ENCODE measurements around the gene CD69.

The CD69 gene

DNA sequence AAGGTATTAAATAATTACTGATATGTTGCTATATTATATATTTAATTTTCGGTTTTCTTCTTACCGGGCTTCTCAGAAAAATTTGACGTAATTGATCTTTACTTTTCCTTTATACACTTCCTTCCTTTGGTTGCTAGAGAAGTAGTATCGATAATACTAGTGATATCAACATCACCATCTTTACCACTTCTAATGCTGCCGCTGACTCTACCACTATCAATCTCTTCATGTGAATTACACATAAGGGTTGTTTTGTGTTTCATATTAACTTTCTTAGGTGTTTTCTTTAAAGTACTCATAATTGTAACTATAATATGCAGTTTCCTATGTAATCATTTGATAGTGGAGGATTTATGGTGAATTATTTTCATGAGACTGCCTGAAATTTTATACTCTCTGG lies 35.6 kb upstream of the CD69 start:
- Histone ChIP-seq H4K20me1 (ENCODE audit: low read depth, low read length) (no peaks in the 10 kb centered on the region), H3K9me3 (ENCODE audit: insufficient read depth, low read length) (no peaks in the 10 kb centered on the region), H3K36me3 (ENCODE audit: low read length) (no peaks in the 10 kb centered on the region), H3F3A (ENCODE audit: insufficient read depth) (no peaks in the 10 kb centered on the region), H3K27ac (ENCODE audit: low read depth, low read length) (no peak overlapping the region), H3K79me2 (ENCODE audit: insufficient read depth, low read length) (no peaks in the 10 kb centered on the region), H3K4me3 (ENCODE audit: insufficient read depth, low read length, poor library complexity, severe bottlenecking) (no peak overlapping the region), H3K27me3 (ENCODE audit: low read length) (no peaks in the 10 kb centered on the region), H2AFZ (ENCODE audit: low read depth, low read length, severe bottlenecking) (no peak overlapping the region), H3K9me2 (replicated peaks; ENCODE audit: insufficient read depth, low read length) (no peaks in the 10 kb centered on the region), H3K9ac (ENCODE audit: low read length) (no peak overlapping the region), H3K4me2 (ENCODE audit: low read depth, low read length, poor library complexity, severe bottlenecking) (no peak overlapping the region)
- no peak for TF ChIP-seq EZH2phosphoT487 (conservative IDR thresholded peaks at IDR 0.05; ENCODE audit: low read length)
- TF ChIP-seq, protein P1, sequence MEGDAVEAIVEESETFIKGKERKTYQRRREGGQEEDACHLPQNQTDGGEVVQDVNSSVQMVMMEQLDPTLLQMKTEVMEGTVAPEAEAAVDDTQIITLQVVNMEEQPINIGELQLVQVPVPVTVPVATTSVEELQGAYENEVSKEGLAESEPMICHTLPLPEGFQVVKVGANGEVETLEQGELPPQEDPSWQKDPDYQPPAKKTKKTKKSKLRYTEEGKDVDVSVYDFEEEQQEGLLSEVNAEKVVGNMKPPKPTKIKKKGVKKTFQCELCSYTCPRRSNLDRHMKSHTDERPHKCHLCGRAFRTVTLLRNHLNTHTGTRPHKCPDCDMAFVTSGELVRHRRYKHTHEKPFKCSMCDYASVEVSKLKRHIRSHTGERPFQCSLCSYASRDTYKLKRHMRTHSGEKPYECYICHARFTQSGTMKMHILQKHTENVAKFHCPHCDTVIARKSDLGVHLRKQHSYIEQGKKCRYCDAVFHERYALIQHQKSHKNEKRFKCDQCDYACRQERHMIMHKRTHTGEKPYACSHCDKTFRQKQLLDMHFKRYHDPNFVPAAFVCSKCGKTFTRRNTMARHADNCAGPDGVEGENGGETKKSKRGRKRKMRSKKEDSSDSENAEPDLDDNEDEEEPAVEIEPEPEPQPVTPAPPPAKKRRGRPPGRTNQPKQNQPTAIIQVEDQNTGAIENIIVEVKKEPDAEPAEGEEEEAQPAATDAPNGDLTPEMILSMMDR (IDR thresholded peaks at IDR 0.05; ENCODE audit: insufficient read depth, low read length, poor library complexity, severe bottlenecking): no peak

DNA sequence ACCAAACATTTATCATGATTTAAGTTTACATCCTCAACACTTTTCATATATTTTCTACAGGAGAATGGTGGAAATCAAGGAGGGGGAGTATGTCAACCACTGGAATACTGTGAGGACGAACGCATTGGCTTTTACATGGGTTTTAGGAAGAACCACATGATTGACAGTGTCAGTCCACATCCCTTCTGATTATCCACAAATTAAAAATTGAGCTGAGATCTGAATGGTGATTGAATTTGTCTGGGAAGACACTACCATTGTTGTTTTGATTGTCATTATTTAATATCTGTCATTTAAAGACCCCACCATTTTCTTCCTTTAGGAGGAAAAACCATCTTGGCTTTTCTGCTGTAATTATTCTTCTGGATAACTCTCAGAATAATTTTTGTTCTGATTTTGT lies 35.2 kb upstream of the CD69 start:
- H2AFZ ChIP-seq (ENCODE audit: low read depth, low read length, severe bottlenecking): no peak overlapping the region
- H3K9ac ChIP-seq (ENCODE audit: low read length): no peak overlapping the region
- H3K4me2 ChIP-seq (ENCODE audit: low read depth, low read length, poor library complexity, severe bottlenecking): no peak overlapping the region
- no peak overlapping the region for H3K4me3 ChIP-seq (ENCODE audit: insufficient read depth, low read length, poor library complexity, severe bottlenecking)
- no peaks in the 10 kb centered on the region for H3K9me3 ChIP-seq (ENCODE audit: insufficient read depth, low read length)
- no peaks in the 10 kb centered on the region for H3K79me2 ChIP-seq (ENCODE audit: insufficient read depth, low read length)
- H3K36me3 ChIP-seq (ENCODE audit: low read length): no peaks in the 10 kb centered on the region
- no peaks in the 10 kb centered on the region for H4K20me1 ChIP-seq (ENCODE audit: low read depth, low read length)
- H3K9me2 ChIP-seq (replicated peaks; ENCODE audit: insufficient read depth, low read length): no peaks in the 10 kb centered on the region
- H3K27ac ChIP-seq (ENCODE audit: low read depth, low read length): no peak overlapping the region
- TF ChIP-seq, protein P1 (IDR thresholded peaks at IDR 0.05; ENCODE audit: insufficient read depth, low read length, poor library complexity, severe bottlenecking): no peak
- TF ChIP-seq EZH2phosphoT487 (conservative IDR thresholded peaks at IDR 0.05; ENCODE audit: low read length): no peak
- H3F3A ChIP-seq (ENCODE audit: insufficient read depth): no peaks in the 10 kb centered on the region
- no peaks in the 10 kb centered on the region for H3K27me3 ChIP-seq (ENCODE audit: low read length)

DNA sequence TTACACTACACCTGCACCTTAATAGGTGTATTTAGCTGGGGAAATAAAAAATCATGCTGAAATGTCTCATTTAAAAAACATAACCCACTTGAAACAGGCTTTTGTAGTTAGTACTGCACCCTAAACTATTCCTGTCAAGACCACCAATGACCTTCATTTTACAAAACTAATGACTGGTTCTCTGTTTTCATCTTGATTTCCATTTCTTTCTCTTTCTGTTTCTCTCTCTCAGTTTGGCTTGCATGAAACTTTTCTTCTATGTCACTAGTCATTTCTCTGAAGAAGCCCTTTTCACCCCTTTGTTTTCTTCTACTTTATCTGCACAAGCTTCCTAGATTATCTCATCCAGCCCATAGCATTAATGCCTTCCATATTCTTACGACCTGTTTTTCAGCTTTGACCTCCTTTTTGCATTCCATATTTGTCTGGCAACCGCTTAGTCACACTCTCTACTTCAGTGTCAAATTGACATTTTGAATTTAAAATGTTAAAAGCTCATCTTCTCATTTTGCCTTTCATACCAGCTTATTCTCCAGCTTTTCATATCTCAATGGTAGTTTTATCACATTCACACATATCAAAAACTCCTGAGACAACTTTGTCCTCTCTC lies 33.9 kb upstream of the CD69 start:
- Histone ChIP-seq H3K9ac (ENCODE audit: low read length) (no peak overlapping the region), H3K4me2 (ENCODE audit: low read depth, low read length, poor library complexity, severe bottlenecking) (no peak overlapping the region), H3K79me2 (ENCODE audit: insufficient read depth, low read length) (no peaks in the 10 kb centered on the region), H3K4me3 (ENCODE audit: insufficient read depth, low read length, poor library complexity, severe bottlenecking) (no peak overlapping the region), H3K9me3 (ENCODE audit: insufficient read depth, low read length) (no peaks in the 10 kb centered on the region), H2AFZ (ENCODE audit: low read depth, low read length, severe bottlenecking) (no peak overlapping the region), H3K36me3 (ENCODE audit: low read length) (no peaks in the 10 kb centered on the region), H4K20me1 (ENCODE audit: low read depth, low read length) (no peaks in the 10 kb centered on the region), H3F3A (ENCODE audit: insufficient read depth) (no peaks in the 10 kb centered on the region), H3K27ac (ENCODE audit: low read depth, low read length) (no peak overlapping the region), H3K27me3 (ENCODE audit: low read length) (no peaks in the 10 kb centered on the region), H3K9me2 (replicated peaks; ENCODE audit: insufficient read depth, low read length) (no peaks in the 10 kb centered on the region)
- no peak for TF ChIP-seq EZH2phosphoT487 (conservative IDR thresholded peaks at IDR 0.05; ENCODE audit: low read length)
- TF ChIP-seq, protein P1 (IDR thresholded peaks at IDR 0.05; ENCODE audit: insufficient read depth, low read length, poor library complexity, severe bottlenecking): no peak

Measured in SU-DHL-6 (cell line).